ENCODE results near the gene HMOX2.
A peak's percentile ranks its signal among the peaks of the same experiment; 100 is the strongest.

HMOX2 gene

DNA sequence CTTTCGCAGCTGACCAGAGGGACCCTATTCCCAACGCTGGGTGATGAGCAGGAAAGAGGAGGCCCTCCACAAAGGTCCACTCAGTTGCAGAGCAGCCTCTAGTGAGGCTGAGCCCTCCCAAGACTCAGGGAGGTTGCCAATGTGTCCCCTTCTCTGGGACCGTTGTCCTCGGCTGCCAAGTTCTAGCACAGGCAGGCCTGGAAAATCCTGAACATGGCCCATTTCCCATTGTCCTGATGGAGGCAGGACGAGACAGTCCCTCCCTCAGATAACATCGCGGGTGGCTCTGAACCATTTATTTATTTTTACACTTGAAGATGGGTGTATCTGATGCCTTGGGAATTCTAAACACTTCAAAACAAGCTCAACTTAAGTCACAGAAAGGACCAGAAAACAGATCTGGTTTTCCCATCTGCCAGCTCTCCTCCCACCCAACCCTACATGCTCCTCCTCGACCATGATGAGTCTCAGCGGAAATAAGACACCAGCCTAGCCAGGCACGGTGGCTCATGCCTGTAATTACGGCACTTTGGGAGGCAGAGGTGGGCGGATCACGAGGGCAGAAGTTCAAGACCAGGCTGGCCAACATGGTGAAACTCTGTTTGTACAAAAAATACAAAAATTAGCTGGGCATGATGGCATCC lies 49.6 kb downstream of the HMOX2 start:
- Histone ChIP-seq H3K4me3 (ENCODE audit: low read length) (no peak overlapping the region), H3K36me3 (ENCODE audit: insufficient read depth, low read length) (no peaks in the 10 kb centered on the region), H3K27me3 (ENCODE audit: insufficient read depth, low read length) (no peaks in the 10 kb centered on the region), H3K4me1 (ENCODE audit: insufficient read depth, low read length) (no peaks in the 10 kb centered on the region), H2AFZ (ENCODE audit: low read depth, low read length) (no peak overlapping the region), H3K9me3 (ENCODE audit: low read length) (no peaks in the 10 kb centered on the region)

DNA sequence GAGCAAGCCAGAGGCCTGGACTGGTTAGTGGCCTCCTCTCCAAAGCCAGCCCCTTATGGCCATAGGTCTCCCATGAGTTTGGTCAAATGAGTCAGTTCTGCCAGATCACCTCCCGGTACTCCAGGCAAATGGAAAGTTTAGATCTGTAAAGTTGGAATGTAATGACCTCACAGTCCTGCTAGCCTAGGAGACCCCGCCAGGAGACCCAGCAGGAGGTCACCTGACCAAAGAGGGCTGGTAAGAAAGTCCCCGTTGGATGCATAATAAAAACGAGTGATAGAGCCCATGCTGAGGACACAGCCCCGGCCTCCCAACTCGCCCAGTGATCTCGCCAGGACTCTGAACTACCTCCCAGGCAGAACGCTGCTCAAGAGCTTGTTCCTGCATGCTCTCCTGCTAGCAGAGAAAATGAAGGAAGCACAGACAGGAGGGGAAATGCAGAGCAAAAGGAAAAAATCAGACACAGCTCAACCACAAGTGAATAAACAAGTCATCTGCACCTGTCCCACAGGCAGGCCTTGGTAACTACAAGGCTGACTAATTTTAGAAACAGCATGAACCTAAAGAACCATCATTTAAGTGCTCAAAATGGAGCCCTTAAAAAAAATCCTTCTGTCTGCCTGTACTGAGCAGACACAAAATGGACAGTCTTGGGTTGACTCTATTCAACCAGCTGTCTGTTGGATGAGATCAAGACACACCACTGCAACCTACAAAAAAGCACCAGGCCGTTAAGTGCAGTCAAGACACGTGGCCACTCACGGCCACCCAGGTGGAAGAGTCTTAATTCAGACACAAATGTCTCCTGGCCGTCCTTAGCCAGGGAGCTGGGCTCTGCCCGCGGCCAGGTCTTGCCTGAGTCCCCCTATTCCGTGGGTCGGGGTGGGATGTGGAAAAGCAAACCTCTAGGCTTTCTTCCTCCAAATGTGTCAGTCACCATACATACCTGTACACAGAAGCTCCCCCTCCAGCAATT lies 53.2 kb downstream of the HMOX2 start:
- Histone ChIP-seq H3K9me3 (ENCODE audit: low read length) (peaks cover 13% of the 10 kb centered on the region), H3K4me1 (ENCODE audit: insufficient read depth, low read length) (no peaks in the 10 kb centered on the region), H3K27me3 (ENCODE audit: insufficient read depth, low read length) (no peaks in the 10 kb centered on the region), H3K4me3 (ENCODE audit: low read length) (no peak overlapping the region), H2AFZ (ENCODE audit: low read depth, low read length) (no peak overlapping the region), H3K36me3 (ENCODE audit: insufficient read depth, low read length) (peaks cover 22% of the 10 kb centered on the region)

DNA sequence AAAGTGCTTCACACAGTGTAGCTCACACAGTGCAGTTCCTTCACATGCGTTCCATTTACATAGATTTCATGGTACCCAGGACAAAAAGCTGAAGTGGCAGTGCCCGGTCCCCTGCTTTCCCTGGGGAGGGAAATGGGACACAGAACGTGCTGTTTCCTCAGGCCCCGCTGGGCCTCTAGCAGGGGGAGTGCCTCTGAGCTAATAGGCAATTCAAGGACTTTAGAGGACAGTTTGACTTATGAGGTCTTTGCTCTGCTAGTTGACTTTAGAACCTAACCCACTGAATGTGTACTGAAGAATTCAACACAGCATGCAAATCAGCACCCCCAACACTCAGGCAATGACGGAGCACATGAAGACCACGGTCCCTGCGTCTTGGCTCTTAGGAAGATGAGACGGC lies 55.6 kb downstream of the HMOX2 start:
- H3K36me3 ChIP-seq (ENCODE audit: insufficient read depth, low read length), result peaks cover 26% of the 10 kb centered on the region
- H2AFZ ChIP-seq (ENCODE audit: low read depth, low read length), result no peak overlapping the region
- H3K9me3 ChIP-seq (ENCODE audit: low read length), result peaks cover 19% of the 10 kb centered on the region
- no peaks in the 10 kb centered on the region for H3K27me3 ChIP-seq (ENCODE audit: insufficient read depth, low read length)
- no peak overlapping the region for H3K4me3 ChIP-seq (ENCODE audit: low read length)
- H3K4me1 ChIP-seq (ENCODE audit: insufficient read depth, low read length), result peaks cover under 1% of the 10 kb centered on the region

DNA sequence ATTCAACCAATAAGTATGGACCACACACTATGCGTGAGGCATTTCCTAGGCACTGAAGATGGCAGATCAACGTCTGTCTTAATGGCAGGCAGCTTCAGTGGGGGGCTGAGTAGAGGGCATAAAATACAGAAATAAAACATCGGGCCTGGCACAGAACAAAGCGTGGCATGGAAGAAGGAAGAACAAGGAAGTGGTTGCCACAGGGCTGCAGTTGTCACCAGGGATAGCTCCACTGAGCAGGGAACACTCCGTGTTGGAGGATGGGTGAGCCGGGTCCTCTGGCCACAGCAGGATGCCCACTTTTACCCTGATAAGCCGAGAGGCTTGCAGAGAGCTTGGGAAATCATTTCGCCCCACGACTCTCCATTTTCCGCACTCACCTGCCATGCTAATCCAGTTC lies 56.0 kb downstream of the HMOX2 start:
- Histone ChIP-seq H3K4me3 (ENCODE audit: low read length) (no peak overlapping the region), H3K36me3 (ENCODE audit: insufficient read depth, low read length) (peaks cover 26% of the 10 kb centered on the region), H3K9me3 (ENCODE audit: low read length) (peaks cover 19% of the 10 kb centered on the region), H2AFZ (ENCODE audit: low read depth, low read length) (no peak overlapping the region), H3K4me1 (ENCODE audit: insufficient read depth, low read length) (peaks cover 5% of the 10 kb centered on the region), H3K27me3 (ENCODE audit: insufficient read depth, low read length) (no peaks in the 10 kb centered on the region)

DNA sequence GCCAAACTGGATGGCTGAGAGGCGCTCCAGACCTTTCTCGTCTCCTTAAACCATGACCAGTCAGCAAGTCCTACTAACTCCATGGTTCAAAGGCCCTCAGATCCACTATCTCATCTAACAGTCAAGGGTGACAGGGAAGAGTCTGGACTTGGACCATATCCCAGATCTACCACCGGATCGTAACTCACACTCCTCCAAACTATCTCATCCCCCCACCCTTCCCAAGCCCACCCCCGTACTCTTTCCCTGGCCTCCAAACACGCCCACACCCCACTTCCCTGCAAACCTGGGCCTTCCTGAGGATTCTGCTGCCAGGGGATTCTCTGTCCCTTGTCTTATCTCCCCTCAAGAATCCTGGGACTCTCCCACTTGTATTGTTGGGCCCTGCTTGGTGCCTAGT lies 57.3 kb downstream of the HMOX2 start:
- Histone ChIP-seq H3K27me3 (ENCODE audit: insufficient read depth, low read length) (no peaks in the 10 kb centered on the region), H3K9me3 (ENCODE audit: low read length) (peaks cover 19% of the 10 kb centered on the region), H3K4me1 (ENCODE audit: insufficient read depth, low read length) (peaks cover 8% of the 10 kb centered on the region), H3K36me3 (ENCODE audit: insufficient read depth, low read length) (peaks cover 26% of the 10 kb centered on the region), H2AFZ (ENCODE audit: low read depth, low read length) (no peak overlapping the region), H3K4me3 (ENCODE audit: low read length) (no peak overlapping the region)

DNA sequence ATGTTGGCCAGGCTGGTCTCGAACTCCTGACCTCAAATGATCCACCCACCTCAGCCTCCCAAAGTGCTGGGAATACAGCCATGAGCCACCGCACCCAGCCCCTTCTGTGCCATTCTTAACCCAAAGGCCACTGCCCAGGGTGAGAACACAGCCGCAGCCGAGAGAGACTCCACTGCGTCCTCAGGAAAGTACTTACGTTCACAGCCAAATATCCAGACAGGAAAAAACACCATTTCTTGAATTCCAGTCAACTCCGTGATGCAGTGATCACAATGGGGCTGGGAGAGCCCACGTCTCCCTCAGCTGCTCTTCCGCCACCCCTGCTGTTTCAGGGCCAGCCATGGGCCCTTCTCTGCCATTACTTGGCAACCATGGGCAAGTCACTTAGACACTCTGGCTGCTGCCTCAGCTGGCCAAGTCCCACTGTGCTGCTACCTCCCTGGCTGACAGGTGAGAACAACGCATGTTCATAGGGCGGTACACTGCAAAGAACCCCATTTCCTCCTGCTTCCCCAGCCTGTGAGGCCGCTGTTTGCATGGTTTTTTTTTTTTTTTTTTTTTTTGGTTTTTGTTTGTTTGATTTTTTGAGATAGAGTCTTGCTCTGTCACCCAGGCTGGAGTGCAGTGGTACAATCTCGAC lies 58.1 kb downstream of the HMOX2 start:
- H2AFZ ChIP-seq (ENCODE audit: low read depth, low read length), result no peak overlapping the region
- H3K4me3 ChIP-seq (ENCODE audit: low read length), result no peak overlapping the region
- peaks cover 8% of the 10 kb centered on the region for H3K4me1 ChIP-seq (ENCODE audit: insufficient read depth, low read length)
- H3K27me3 ChIP-seq (ENCODE audit: insufficient read depth, low read length), result no peaks in the 10 kb centered on the region
- peaks cover 26% of the 10 kb centered on the region for H3K36me3 ChIP-seq (ENCODE audit: insufficient read depth, low read length)
- H3K9me3 ChIP-seq (ENCODE audit: low read length), result peaks cover 19% of the 10 kb centered on the region

DNA sequence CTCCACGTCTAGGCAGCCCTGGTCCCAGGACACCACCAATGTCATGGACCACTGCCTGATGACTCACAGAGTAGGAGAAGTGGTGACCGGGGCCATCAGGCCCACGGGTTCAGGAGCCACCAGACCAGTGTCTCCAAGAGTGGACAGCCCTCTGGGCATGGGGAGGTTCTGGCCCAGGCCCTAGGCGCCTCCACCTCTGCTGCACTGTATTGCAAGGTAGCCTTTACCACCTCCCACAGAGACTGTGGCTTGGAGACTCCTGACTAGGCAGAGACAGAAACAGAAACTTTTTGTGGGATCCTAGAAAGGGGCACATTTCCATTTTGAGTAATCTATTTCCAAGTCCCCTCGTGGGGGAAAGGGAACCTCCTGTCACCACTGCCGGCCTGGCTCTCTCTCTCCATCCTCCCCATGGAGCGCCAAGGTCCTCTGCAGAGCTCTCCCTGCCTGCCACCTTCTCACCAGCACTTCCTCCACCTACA lies 59.5 kb downstream of the HMOX2 start:
- H3K4me3 ChIP-seq (ENCODE audit: low read length), result no peak overlapping the region
- peaks cover 26% of the 10 kb centered on the region for H3K36me3 ChIP-seq (ENCODE audit: insufficient read depth, low read length)
- H3K27me3 ChIP-seq (ENCODE audit: insufficient read depth, low read length), result no peaks in the 10 kb centered on the region
- peaks cover 23% of the 10 kb centered on the region for H3K9me3 ChIP-seq (ENCODE audit: low read length)
- no peak overlapping the region for H2AFZ ChIP-seq (ENCODE audit: low read depth, low read length)
- H3K4me1 ChIP-seq (ENCODE audit: insufficient read depth, low read length), result peaks cover 8% of the 10 kb centered on the region

DNA sequence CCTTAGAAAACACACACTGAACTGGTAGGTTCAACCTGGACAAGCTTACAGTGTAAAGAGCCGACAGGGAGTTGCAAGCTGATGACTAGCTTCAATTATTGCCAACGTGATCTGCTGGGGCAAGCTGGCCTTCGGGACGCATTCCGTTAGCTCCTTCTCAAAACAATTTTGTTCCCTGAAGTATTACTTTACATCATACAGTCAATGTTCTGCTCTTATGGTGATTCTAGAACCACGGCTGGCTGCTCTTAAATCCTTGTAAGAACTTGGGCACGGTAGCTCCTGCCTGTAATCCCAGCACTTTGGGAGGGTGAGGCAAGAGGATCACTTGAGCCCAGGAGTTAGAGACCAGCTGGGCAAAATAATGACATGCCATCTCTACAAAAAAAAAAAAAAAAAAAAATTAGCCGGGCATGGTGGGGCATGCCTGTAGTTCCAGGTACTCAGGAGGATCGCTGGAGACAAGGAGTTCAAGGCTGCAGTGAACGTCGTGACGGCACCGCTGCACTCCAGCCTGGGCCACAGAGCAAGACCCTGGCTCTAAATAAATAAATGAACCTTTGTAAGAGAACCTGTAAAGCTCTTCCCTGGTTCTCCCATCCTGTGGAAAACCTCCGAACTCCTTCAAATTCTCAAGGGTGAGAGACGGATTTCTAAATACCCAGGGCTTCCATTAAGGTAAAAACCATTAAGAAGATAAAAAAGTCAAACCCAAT lies 60.4 kb downstream of the HMOX2 start:
- no peaks in the 10 kb centered on the region for H3K27me3 ChIP-seq (ENCODE audit: insufficient read depth, low read length)
- H3K4me3 ChIP-seq (ENCODE audit: low read length), result peak overlapping the region; percentile 77
- peaks cover 23% of the 10 kb centered on the region for H3K36me3 ChIP-seq (ENCODE audit: insufficient read depth, low read length)
- H3K4me1 ChIP-seq (ENCODE audit: insufficient read depth, low read length), result peaks cover 8% of the 10 kb centered on the region
- H3K9me3 ChIP-seq (ENCODE audit: low read length), result peaks cover 23% of the 10 kb centered on the region
- no peak overlapping the region for H2AFZ ChIP-seq (ENCODE audit: low read depth, low read length)

DNA sequence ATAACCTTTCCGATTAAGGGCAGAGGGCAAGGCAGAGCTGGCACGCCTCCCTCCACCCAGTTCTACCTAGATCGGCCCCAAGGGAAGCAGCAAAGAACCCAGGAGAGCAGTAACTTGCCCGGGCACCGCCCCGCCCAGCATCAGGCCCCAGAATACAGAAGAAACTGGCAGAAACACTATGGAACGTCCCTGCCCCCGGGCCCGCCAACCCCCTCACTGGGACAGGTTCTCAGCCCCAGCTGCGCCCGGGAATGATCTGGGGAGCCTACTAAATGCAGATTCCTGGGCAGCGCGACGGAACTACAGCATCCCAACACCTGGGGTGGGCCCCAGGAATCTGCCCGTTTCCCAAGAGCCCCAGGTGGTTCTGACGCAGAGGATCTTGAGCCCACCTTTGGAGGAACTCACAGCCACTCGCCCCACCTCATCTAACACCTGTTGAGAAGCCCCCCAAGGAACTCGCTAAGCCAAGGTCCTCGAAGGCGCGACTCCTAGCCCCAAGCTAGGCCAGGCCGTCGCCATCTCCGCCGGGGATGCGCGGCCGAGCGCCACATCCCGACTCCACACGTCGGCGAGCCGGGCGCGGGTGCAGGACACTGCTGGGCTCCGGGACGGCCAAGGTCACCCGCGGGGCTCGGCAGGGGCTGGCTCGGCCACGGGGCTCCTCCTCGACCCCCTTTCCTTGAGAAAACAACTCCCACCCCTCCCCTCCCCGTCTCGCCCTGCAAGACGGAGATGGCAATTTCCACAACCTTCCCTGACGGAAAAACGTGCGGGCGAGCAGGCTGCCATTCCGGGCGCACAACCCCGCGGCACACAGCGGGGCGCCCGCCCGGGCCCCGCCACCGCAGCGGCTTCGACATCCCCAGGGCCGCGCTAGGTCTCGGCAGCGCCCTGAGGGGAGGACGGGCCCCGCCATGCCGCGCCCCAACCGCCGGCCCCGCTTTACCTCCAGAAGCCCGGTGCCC lies 61.5 kb downstream of the HMOX2 start:
- H3K4me1 ChIP-seq (ENCODE audit: insufficient read depth, low read length), result peaks cover 8% of the 10 kb centered on the region
- H3K27me3 ChIP-seq (ENCODE audit: insufficient read depth, low read length), result no peaks in the 10 kb centered on the region
- H3K9me3 ChIP-seq (ENCODE audit: low read length), result peaks cover 19% of the 10 kb centered on the region
- H3K36me3 ChIP-seq (ENCODE audit: insufficient read depth, low read length), result peaks cover 17% of the 10 kb centered on the region
- peak overlapping the region; percentile 77 for H3K4me3 ChIP-seq (ENCODE audit: low read length)
- H2AFZ ChIP-seq (ENCODE audit: low read depth, low read length), result peak overlapping the region; percentile 72

DNA sequence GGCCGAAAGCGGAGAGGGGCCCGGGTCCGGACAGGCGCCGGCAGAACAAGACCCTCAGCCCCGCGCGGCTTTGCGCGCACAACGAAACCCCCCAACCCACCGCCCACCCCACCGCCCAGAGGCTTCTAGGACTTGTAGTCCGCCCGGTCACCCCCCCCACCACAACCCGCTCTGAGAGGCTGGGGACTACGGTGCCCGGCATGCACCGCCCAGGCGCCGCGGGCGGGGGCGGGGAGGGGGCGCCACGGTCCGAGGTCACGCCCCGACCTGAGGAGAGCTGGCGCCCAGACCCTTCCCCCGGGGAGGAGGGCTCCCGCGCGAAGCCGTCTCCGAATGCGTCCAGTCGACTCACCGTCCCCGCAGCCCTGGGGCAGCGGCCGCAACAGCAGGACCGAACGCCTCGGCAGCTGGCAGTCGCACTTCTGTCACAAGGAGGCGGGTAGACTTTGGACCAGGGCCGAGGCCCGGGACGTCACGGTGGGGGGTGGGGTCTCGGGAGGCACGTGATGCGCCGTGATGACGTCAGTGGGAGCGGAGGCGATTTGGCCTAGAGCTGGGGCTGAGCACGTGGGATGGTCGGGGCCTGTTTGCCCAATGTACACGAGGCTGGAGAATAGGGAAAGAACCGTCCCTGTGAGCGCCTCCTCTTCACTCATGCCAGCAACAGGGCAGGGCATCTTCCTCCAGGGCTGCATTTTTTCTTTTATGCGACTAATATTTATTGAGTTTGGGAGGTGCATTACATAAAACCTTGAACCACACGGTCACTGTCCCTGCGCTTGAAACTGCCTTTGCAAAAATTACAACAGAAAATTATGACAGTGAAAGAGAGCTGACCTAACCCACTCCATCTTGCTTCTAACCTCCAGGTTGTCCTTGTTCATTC lies 62.4 kb downstream of the HMOX2 start, which contains the start of gene CDIP1:
Gene CDIP1 (minus strand): TSS at position 424 of the 886 bp plus-strand sequence. CDS start 24,643 bp downstream, outside the sequence.
- Histone ChIP-seq H3K4me3 (ENCODE audit: low read length) (peak within 1 kb of the TSS; percentile 77), H3K9me3 (ENCODE audit: low read length) (peaks cover 12% of the 10 kb centered on the region), H3K4me1 (ENCODE audit: insufficient read depth, low read length) (peaks cover 8% of the 10 kb centered on the region), H3K36me3 (ENCODE audit: insufficient read depth, low read length) (peaks cover 9% of the 10 kb centered on the region), H2AFZ (ENCODE audit: low read depth, low read length) (peak within 1 kb of the TSS; percentile 72), H3K27me3 (ENCODE audit: insufficient read depth, low read length) (no peaks in the 10 kb centered on the region)

DNA sequence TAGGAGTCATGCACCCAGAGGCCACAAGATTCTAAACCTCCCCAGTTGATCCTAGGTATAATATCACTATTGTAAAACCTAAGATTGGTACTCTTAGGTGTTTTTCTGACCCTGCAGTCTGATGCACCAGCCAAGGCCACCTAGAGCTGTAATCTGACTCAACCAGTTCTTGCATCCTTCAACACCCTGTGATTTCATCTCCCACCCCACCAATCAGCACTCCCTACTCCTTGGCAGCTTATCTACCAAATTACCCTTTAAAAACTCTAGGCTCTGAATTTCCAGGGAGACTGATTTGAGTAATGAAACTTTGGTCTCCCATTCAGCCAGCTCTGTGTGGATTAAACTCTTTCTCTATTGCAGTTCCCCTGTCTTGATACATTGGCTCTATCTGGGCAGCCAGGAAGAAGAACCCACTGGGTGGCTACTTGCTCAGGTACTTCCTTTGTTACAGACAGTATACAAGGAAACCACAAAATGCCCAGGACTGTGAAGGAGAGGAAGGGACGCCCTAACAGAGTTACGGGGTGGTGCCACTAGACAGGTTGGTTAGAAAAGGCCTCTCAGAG lies 63.6 kb downstream of the HMOX2 start:
- H2AFZ ChIP-seq (ENCODE audit: low read depth, low read length), result no peak overlapping the region

More for the DNA sequence above, 63.6 kb downstream of the HMOX2 start:
- Histone ChIP-seq H3K36me3 (ENCODE audit: insufficient read depth, low read length) (peaks cover 4% of the 10 kb centered on the region), H3K27me3 (ENCODE audit: insufficient read depth, low read length) (no peaks in the 10 kb centered on the region), H3K4me3 (ENCODE audit: low read length) (no peak overlapping the region), H3K9me3 (ENCODE audit: low read length) (peaks cover 10% of the 10 kb centered on the region), H3K4me1 (ENCODE audit: insufficient read depth, low read length) (peaks cover 8% of the 10 kb centered on the region)

All from neuron (in vitro differentiated cells).